PC-3 (cell line): ENCODE results near the gene BARHL1.

ENCODE experiments used
- EZH2 ChIP-seq: fragments of 300-600 bp; sonication (generic); IDR thresholded peaks from one replicate; pipeline ENCODE4 v1.6.1; 2017; ENCODE audit warnings: antibody characterized with exemption, mild to moderate bottlenecking, low read length; ENCODE audit not compliant: unreplicated experiment
- TF ChIP-seq, protein P1 (sequence below): fragments of 300-600 bp; sonication (generic); conservative IDR thresholded peaks from 2 replicates; pipeline ENCODE4 v1.5.1; 2017; ENCODE audit warnings: antibody characterized with exemption, low read depth, mild to moderate bottlenecking, low read length

DNA sequence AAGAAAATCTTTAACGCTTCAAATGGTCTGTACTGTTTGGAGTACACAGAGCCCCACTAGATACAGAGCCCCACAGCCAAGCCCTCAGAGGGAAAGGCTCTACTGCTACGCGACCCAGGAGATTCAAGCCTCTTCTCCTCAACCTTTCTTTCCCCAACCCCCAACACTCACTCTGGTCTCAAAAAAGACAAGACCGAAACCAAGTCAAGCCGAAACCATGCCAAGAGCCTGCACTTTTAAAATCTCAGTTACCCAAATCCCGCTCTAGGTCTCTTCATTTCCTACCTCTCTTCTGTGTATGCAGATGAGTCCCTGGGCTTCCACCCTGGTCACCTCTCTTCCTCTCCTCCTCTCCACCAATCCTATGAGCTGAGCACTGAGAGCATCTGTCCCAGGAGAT is 31.9 kb downstream of the BARHL1 start:
- TF ChIP-seq, protein P1, sequence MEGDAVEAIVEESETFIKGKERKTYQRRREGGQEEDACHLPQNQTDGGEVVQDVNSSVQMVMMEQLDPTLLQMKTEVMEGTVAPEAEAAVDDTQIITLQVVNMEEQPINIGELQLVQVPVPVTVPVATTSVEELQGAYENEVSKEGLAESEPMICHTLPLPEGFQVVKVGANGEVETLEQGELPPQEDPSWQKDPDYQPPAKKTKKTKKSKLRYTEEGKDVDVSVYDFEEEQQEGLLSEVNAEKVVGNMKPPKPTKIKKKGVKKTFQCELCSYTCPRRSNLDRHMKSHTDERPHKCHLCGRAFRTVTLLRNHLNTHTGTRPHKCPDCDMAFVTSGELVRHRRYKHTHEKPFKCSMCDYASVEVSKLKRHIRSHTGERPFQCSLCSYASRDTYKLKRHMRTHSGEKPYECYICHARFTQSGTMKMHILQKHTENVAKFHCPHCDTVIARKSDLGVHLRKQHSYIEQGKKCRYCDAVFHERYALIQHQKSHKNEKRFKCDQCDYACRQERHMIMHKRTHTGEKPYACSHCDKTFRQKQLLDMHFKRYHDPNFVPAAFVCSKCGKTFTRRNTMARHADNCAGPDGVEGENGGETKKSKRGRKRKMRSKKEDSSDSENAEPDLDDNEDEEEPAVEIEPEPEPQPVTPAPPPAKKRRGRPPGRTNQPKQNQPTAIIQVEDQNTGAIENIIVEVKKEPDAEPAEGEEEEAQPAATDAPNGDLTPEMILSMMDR, result no peak
- no peak for TF ChIP-seq EZH2
